ENCODE measurements around the gene CLPTM1L.

GRCh38 chr5:1318659-1319251, 26.1 kb downstream of the CLPTM1L start:
- TF ChIP-seq POLR2A (IDR thresholded peaks at IDR 0.05) (no peak), POLR2AphosphoS5 (IDR thresholded peaks at IDR 0.05) (no peak), CTCF (IDR thresholded peaks at IDR 0.05) (no peak)

All from sigmoid colon (tissue), 4 donors.